Uterine smooth muscle cell (primary cell): Measurements from ENCODE around the gene CST3. TPM values are rescaled to one million over a fixed set of nuclear protein-coding genes. Genes with fewer than 3 reads are reported as not detected.

Experiments
- total RNA-seq: library from RNA; depleted of rRNA; stranded (reverse); fragments of >200 nt; gene quantifications from 2 replicates; pipeline ENCODE4 v1.2.3, GENCODE V29; 2014

Gene CST3
- total RNA-seq = 117 and 151 TPM in 2 replicates

GRCh38 chr20:23637282-23638221, at the start of gene CST3:
Gene CST3, minus strand, starts transcription at chr20:23637955. Its CDS starts 93 bp downstream, at chr20:23637862.

GRCh38 chr20:23605867-23606651, 31.7 kb downstream of the CST3 start, which contains the start of gene CST9:
Gene CST9, minus strand, starts transcription at chr20:23605917. Its CDS starts 53 bp downstream, at chr20:23605864.

Other genes starting within 250 kb of the CST3 start
- 10.9 and 12.2 TPM in 2 replicates for gene NAPB, start 216.5 kb downstream of the CST3 start, total RNA-seq
- not detected in 2 replicates for gene CSTL1, start 198.3 kb downstream of the CST3 start, total RNA-seq
- not detected in 2 replicates for gene CST11, start 185.1 kb downstream of the CST3 start, total RNA-seq
- not detected in 2 replicates for gene CST8, start 146.8 kb downstream of the CST3 start, total RNA-seq
- 0.11 TPM in 1 of 2 replicates, not detected in the other for gene CST9L, start 69.5 kb downstream of the CST3 start, total RNA-seq
- gene CST9, start 32.0 kb downstream of the CST3 start, total RNA-seq = not detected in 2 replicates
- 0.22 and 0.75 TPM in 2 replicates for gene CST4, start 51.1 kb upstream of the CST3 start, total RNA-seq
- gene CST1, start 113.0 kb upstream of the CST3 start, total RNA-seq = 0.22 and 6.9 TPM in 2 replicates
- not detected in 2 replicates for gene CST2, start 188.8 kb upstream of the CST3 start, total RNA-seq
- not detected in 2 replicates for gene CST5, start 241.8 kb upstream of the CST3 start, total RNA-seq